Thymus (tissue), 11 donors: ENCODE results near the gene FBXO9. TPM values are rescaled to one million over a fixed set of nuclear protein-coding genes. Genes with fewer than 3 reads are reported as not detected.
"Not testable (repeated sequence)": the region's sequence is repeated elsewhere in the genome, so short reads cannot be mapped to it uniquely, and the experiment has no call there.

Source experiments
- DNase-seq, 9 donors: peaks; one replicate each; pipeline ENCODE4 v3.0.0-alpha.2; 2013; ENCODE audit warnings: low spot score in 9 of 9, low read depth in 6 of 9, missing footprints in 1 of 9
- H3K27ac ChIP-seq, 2 donors: one replicate each; pipeline ENCODE4 v1.5.1; 2013; ENCODE audit warnings: control low read depth in 1 of 2, low read depth in 1 of 2, low read length in 1 of 2, mild to moderate bottlenecking in 1 of 2, moderate library complexity in 1 of 2
- H3K27me3 ChIP-seq, 2 donors: one replicate each; pipeline ENCODE4 v1.5.1; 2013; ENCODE audit warnings: low read length in 1 of 2; ENCODE audit not compliant: control insufficient read depth in 2 of 2, insufficient read depth in 1 of 2
- H3K36me3 ChIP-seq, 2 donors: one replicate each; pipeline ENCODE4 v1.5.1; 2013; ENCODE audit warnings: low read length in 1 of 2, mild to moderate bottlenecking in 1 of 2, moderate library complexity in 1 of 2; ENCODE audit not compliant: control insufficient read depth in 2 of 2, insufficient read depth in 2 of 2
- H3K4me1 ChIP-seq, 2 donors: one replicate each; pipeline ENCODE4 v1.5.1; 2013; ENCODE audit warnings: low read length in 2 of 2; ENCODE audit not compliant: control insufficient read depth in 2 of 2, insufficient read depth in 2 of 2
- H3K4me3 ChIP-seq, 2 donors: one replicate each; pipeline ENCODE4 v1.5.1; 2013; ENCODE audit warnings: low read length in 2 of 2, control low read depth in 1 of 2, mild to moderate bottlenecking in 1 of 2
- H3K9me3 ChIP-seq, 2 donors: one replicate each; pipeline ENCODE4 v1.5.1; 2013; ENCODE audit warnings: low read length in 1 of 2, mild to moderate bottlenecking in 1 of 2; ENCODE audit not compliant: control insufficient read depth in 2 of 2, insufficient read depth in 1 of 2
- WGBS: extraction: QIAGEN DNeasy Blood & Tissue Kit; methylation state at CpG from one replicate; pipeline ENCODE4 v1.1.7; 2013; 5-methylcytosine and 5-hydroxymethylcytosine counted together
- polyA plus RNA-seq: library from polyadenylated mRNA; stranded (reverse); fragments of 200-250 nt; gene quantifications from one replicate; pipeline ENCODE4 v1.2.3, GENCODE V29; 2013
- total RNA-seq: library from RNA; stranded (reverse); fragments of 120-200 nt; gene quantifications from one replicate; pipeline ENCODE4 v1.2.4, GENCODE V29; 2013
- donor health status: healthy.

FBXO9 gene
- total and polyA plus RNA-seq, 2 donors: 36.0 to 37.5 TPM

- WGBS: 95% methylated on average over 4 of the region's 4 CpGs
- DNase-seq: no peak
- H3K9me3 ChIP-seq: no peaks in the 10 kb centered on the region
- peaks cover 21 to 30% of the 10 kb centered on the region in 2 donors for H3K36me3 ChIP-seq
- H3K27me3 ChIP-seq: no peaks in the 10 kb centered on the region
- no peak overlapping the region for H3K4me3 ChIP-seq
- no peaks in the 10 kb centered on the region for H3K4me1 ChIP-seq
- H3K27ac ChIP-seq: no peak overlapping the region
These were observed 23.1 kb upstream of the FBXO9 start for GRCh38 chr6:53042112-53042511.

- peaks cover 19 to 27% of the 10 kb centered on the region in 2 donors for H3K36me3 ChIP-seq
- peaks cover 0 to under 1% of the 10 kb centered on the region in 2 donors for H3K4me1 ChIP-seq
- DNase-seq: no peak
- H3K27me3 ChIP-seq: no peaks in the 10 kb centered on the region
- H3K27ac ChIP-seq: no peak overlapping the region
- no peaks in the 10 kb centered on the region for H3K9me3 ChIP-seq
- no peak overlapping the region for H3K4me3 ChIP-seq
These were observed 21.6 kb upstream of the FBXO9 start for GRCh38 chr6:53043581-53043980.

GRCh38 chr6:53044071-53044470, 21.1 kb upstream of the FBXO9 start:
- 98% methylated on average over 4 of the region's 4 CpGs for WGBS
- H3K4me1 ChIP-seq: peaks cover 3 to 4% of the 10 kb centered on the region in 2 donors
- no peak for DNase-seq
- H3K9me3 ChIP-seq: no peaks in the 10 kb centered on the region
- H3K27me3 ChIP-seq: no peaks in the 10 kb centered on the region
- H3K27ac ChIP-seq: no peak overlapping the region
- H3K4me3 ChIP-seq: no peak overlapping the region
- H3K36me3 ChIP-seq: peaks cover 18 to 24% of the 10 kb centered on the region in 2 donors

GRCh38 chr6:53044572-53044971, 20.6 kb upstream of the FBXO9 start:
- WGBS: 74% methylated on average over 4 of the region's 4 CpGs
- Histone ChIP-seq H3K27ac (no peak overlapping the region), H3K36me3 (peaks cover 13 to 19% of the 10 kb centered on the region in 2 donors), H3K27me3 (no peaks in the 10 kb centered on the region), H3K9me3 (no peaks in the 10 kb centered on the region), H3K4me1 (peaks cover 4 to 6% of the 10 kb centered on the region in 2 donors), H3K4me3 (no peak overlapping the region)
- no peak for DNase-seq

GRCh38 chr6:53045891-53046673, 19.1 kb upstream of the FBXO9 start:
- H3K4me3 ChIP-seq: no peak overlapping the region
- peaks cover under 1 to 6% of the 10 kb centered on the region in 2 donors for H3K36me3 ChIP-seq
- WGBS: 97% methylated on average over 1 of the region's 1 CpG
- H3K9me3 ChIP-seq: no peaks in the 10 kb centered on the region
- peaks cover 4 to 6% of the 10 kb centered on the region in 2 donors for H3K4me1 ChIP-seq
- DNase-seq: no peak
- no peak overlapping the region for H3K27ac ChIP-seq
- H3K27me3 ChIP-seq: no peaks in the 10 kb centered on the region

DNA sequence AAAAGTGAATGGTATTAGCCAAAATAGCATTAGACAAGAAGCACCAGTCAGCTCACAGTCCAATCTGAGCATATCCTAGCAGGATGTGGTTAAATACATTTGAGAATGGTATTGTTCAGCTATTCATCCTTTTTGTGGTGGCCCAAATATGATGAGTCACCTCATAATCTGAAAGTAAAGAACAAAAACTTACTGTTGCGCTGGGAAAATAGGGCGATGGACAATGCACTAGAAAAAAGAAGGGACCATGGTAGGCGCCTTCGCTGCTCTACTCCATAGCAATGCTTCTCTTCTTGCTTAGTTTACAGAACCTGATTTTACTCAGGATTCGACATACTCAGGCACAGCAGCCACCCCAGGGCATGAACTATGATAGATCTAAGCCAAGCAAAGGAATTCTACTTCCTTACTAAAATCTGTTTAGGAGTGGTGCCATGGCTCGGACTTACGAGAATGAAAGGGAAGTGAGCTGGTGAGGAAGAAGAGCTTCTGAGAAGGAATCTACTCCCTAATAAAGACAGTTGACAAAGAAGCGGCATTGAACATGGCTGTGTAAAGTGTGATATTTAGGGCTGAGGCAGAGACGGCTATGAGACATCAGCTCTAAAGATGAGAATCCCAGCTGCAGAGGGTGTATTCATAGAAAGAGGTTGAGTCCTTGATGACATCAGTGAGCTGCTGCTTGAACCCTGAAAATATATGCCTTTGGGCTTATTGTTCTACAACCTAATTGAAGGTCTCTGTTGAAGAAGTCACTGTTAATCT, 16.6 kb upstream of the FBXO9 start:
- peaks cover 4 to 6% of the 10 kb centered on the region in 2 donors for H3K4me1 ChIP-seq
- H3K9me3 ChIP-seq: no peaks in the 10 kb centered on the region
- 46% methylated on average over 9 of the region's 9 CpGs for WGBS
- no peak overlapping the region for H3K27ac ChIP-seq
- peak in 1 of 9 donors; percentile 46 for DNase-seq
- no peaks in the 10 kb centered on the region for H3K27me3 ChIP-seq
- H3K4me3 ChIP-seq: no peak overlapping the region
- no peaks in the 10 kb centered on the region for H3K36me3 ChIP-seq

GRCh38 chr6:53049415-53049814, 15.8 kb upstream of the FBXO9 start:
- peaks cover 4 to 6% of the 10 kb centered on the region in 2 donors for H3K4me1 ChIP-seq
- H3K27me3 ChIP-seq: no peaks in the 10 kb centered on the region
- H3K4me3 ChIP-seq: no peak overlapping the region
- H3K9me3 ChIP-seq: no peaks in the 10 kb centered on the region
- no peaks in the 10 kb centered on the region for H3K36me3 ChIP-seq
- 96% methylated on average over 1 of the region's 1 CpG for WGBS
- no peak overlapping the region for H3K27ac ChIP-seq
- peak in 1 of 9 donors; percentile 24 for DNase-seq

- not testable (repeated sequence) for H3K4me1 ChIP-seq, H3K4me3 ChIP-seq, H3K36me3 ChIP-seq, H3K9me3 ChIP-seq, H3K27ac ChIP-seq, H3K27me3 ChIP-seq, DNase-seq
- 100% methylated on average over 3 of the region's 3 CpGs for WGBS
These were observed 13.1 kb upstream of the FBXO9 start for GRCh38 chr6:53052152-53052551.

GRCh38 chr6:53054532-53054931, 10.7 kb upstream of the FBXO9 start:
- H3K27ac ChIP-seq: no peak overlapping the region
- no peaks in the 10 kb centered on the region for H3K36me3 ChIP-seq
- H3K4me1 ChIP-seq: peaks cover 5 to 13% of the 10 kb centered on the region in 2 donors
- WGBS: 96% methylated on average over 4 of the region's 4 CpGs
- no peaks in the 10 kb centered on the region for H3K27me3 ChIP-seq
- H3K4me3 ChIP-seq: no peak overlapping the region
- DNase-seq: no peak
- no peaks in the 10 kb centered on the region for H3K9me3 ChIP-seq
